HG02938 (cell line): Measurements from ENCODE around the gene RAB28.

Experiments
- ATAC-seq: cut with Tn5 transposase; IDR thresholded peaks from one replicate; pipeline ENCODE4 v1.9.1; 2021; ENCODE audit warnings: mild to moderate bottlenecking, moderate library complexity; ENCODE audit not compliant: unreplicated experiment

Gene RAB28

GRCh38 chr4:13484122-13484748, at the start of gene RAB28:
Gene RAB28 (minus strand): TSS chr4:13484340.
- ATAC-seq, result peak; percentile 91

DNA sequence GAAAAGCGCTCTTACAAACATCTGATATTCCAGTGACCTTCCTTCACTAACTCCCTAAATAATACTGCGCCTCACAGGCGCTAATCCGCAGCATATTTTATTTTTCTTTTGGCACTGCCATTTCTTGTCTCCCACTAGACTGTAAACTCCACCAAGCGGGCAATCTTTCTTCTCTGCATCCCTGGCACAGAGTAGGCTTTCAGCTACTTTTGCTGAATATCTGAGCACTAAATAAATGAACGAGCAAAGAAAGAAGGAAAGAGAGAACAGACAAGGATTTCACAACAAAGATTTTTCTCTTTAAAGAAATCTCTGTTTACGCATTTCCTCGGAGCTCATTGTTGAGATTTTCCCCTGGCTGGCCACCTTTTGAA, 47.5 kb upstream of the RAB28 start:
- ATAC-seq, result no peak

GRCh38 chr4:13530823-13531624, 46.9 kb upstream of the RAB28 start:
- ATAC-seq, result no peak

- no peak for ATAC-seq
Observed at GRCh38 chr4:13529128-13529919, 45.2 kb upstream of the RAB28 start.

GRCh38 chr4:13528821-13529127, 44.6 kb upstream of the RAB28 start:
- no peak for ATAC-seq

DNA sequence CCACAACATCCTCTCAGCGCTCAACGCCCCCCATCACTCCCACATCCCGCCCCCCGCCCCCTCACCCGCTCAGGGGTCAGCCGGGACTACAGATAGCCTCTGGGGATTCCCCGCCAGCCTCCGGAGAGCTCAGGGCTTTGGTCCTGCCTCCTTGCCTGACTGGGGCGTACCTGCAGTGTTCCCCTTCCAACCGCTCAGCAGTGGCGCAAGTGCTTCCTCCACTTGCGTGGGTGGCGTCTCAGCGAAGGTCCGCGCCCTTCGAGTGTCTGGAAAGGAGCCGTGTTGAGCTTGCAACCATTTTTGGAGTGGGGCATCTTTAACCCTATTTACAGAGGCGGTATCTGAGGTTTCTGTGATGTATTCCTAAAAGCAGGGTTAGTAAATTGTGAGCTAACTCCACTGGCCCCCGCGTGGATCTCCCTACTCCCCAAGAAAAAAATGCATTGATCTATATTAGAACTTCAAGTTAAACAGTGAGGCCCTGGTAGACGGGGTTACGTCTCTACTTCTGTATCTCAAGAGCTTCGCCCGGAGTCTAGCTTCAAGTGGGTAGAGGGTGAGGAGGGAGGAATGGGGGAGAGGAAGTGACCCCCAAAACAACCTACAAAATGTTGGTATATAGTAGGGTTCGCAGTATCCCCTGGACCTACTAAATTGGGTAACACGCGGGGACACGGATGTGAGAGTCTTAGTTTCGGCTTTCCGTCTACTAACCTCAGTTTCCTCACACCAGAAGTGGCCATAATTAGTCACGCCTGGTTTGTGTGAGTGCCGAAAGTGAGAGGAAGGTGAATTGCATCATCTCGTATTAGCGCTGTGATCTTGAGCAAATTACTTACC, 44.1 kb upstream of the RAB28 start:
- ATAC-seq, result peak; percentile 90

DNA sequence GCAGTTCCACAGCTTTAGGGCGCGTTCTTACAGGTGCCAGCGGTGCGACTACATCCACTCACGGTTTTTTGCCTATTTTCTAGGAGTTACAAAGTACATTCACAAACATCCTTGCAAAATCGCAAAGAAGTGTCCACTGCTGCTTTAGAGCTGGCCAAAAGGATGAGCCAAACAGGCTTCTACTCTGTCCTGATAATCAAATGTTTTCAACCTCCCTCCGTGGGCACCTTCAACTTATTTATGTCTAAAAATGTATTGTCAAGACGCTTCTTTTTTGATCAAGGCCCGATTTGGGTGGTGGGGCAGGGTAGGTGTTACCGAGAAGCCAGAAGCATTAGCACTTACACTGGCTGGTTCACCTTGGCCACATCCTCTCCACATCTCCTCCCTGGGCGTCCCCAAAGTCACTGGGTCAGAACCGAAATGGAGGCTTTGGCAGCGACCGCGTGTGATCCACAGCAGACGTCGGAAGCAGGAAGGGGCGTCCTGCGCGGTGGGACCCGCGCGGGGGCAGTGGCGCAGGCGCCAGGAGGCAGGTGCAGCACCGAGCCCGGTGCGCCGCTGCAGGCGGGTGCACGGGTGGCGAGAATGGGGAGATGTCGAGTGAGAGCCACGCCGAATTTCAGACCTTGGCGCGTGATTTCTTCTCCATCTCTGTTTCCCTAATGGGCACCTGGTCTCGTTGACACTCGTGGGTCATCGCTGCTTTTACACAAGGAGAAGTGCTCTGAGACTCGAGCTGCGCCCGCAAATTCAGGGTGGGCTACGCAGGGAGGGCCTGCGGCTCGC, 43.2 kb upstream of the RAB28 start:
- ATAC-seq, result no peak

DNA sequence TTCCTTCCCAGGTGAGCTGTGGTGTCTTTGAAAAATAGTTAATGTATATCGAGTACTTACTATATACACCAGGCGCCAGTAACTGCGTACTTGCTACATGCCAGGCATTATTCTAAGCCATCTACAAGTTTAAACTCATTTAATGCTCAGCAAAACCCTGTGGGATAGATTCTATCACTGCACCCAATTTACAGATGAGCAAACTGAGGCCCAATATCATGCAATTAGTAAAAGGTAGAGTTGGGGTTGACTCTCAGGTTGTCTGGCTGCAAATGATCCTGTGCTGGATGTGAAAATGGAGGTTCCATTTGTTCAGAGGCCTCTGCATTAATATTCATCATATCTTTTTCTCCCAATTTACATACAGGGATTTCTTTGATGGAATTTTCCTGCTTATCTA, 42.5 kb upstream of the RAB28 start:
- no peak for ATAC-seq

- no peak for ATAC-seq
Observed at GRCh38 chr4:13525606-13526281, 41.6 kb upstream of the RAB28 start.

GRCh38 chr4:13524504-13525243, 40.5 kb upstream of the RAB28 start:
- no peak for ATAC-seq

- no peak for ATAC-seq
Observed at GRCh38 chr4:13523591-13524503, 39.7 kb upstream of the RAB28 start.

- no peak for ATAC-seq
Observed at GRCh38 chr4:13523105-13523477, 39.0 kb upstream of the RAB28 start.

GRCh38 chr4:13522282-13523104, 38.4 kb upstream of the RAB28 start:
- no peak for ATAC-seq

DNA sequence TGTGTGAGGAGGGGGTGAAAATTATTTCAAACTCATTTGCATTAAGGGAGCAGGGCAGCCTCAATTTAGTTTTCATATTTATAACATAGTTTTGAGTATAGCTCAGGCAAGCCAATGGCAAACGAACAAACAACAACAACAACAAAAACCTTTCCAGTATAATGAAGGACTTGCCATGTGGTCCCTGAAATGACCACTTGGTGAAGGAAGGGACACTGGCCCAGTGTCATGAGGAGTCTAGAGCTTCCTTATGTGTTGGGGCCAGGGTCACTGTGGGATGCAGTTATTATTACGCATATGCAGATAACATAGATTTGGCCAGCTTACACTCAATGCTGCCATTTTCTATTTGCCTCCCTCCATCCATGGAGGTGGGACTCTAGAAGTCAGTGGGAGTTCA, 36.9 kb upstream of the RAB28 start:
- ATAC-seq, result no peak

DNA sequence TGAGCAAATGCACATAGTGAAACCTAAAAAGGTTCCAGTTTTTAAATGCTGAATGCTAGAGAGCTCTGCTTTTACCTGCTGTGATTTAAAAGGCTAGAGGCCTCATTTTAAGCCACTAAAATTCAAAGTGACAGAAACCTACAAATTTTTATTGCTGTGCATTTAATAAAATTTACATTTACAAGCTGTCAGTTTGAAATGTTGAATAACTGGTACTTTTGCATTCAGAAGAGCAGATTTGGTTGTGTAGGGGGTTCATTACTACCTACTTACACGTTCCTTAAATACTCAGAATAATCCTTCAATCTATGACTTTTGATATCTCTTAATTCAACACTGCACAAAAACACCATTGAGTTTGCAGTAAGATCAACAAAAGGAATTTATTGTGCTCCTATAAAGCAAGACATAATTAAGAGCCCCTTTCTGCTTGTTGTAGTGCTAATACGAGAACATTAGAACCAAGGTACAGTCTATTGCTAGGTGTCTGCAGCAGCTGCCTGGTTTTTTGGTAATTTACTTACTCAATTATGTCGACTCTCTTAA, 32.2 kb upstream of the RAB28 start:
- ATAC-seq, result no peak

DNA sequence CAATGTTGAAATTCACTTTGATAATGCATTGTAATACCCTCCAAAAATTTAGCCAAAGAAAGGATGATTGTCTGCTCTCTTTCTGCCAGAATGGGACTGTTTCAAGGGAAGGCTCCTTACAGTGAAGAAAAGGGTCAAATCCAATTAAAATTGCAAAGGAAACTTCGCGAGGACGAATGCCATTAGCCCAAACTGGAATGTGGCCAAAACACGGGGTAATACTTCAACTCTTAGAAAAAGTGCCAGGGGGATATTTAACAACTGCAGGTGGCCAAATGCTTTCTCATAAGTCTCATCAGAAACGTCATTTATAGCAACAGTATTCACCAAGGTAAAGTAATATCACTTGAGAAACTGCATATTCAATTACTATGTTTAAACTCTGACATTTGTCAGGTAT, 31.1 kb upstream of the RAB28 start:
- no peak for ATAC-seq

- no peak for ATAC-seq
Observed at GRCh38 chr4:13514722-13515121, 30.6 kb upstream of the RAB28 start.
